Measurements from ENCODE around the gene FTSJ1.

DNA sequence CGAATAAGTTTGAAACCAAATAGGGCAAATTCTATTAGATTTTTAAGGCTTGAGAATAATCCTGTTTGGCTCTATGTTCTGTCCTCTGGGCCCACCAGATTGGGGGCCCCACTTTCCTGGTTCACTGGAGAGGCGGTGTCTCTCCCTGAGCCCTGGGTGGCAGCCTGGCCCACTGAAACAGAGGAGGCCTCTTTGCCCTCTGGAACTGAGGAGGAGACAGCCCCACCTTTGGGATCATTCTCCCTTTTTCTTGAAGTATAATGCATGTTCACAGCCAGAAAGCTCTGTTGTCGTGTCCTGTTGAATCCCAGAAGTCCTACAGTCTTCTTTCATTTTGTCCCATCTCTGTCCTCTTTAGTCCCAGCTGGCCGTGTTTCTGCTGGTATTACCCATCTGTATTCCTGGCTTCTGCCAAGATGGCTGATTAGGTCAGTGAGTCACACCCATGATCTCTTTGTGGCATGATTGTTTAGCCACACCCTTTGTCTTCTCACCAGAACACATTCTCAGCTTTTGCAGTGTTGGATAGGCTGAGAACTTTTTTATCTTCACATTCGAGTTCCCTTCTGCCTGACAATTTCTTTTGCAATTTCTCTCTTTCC lies 55.5 kb downstream of the FTSJ1 start:
- no peak for TF ChIP-seq CTCF (conservative IDR thresholded peaks at IDR 0.05; ENCODE audit: low read length)
- TF ChIP-seq EZH2phosphoT487 (IDR thresholded peaks at IDR 0.05; ENCODE audit: borderline replicate concordance): no peak
